COLO829 (cell line): Measurements from ENCODE around the gene SMC1A.
"Not testable (repeated sequence)": the region's sequence is repeated elsewhere in the genome, so short reads cannot be mapped to it uniquely, and the experiment has no call there.

Experiments
- DNase-seq: peaks from one replicate; pipeline ENCODE4 v3.0.0; 2012; ENCODE audit warnings: low spot score

Gene SMC1A

GRCh38 chrX:53421772-53422085, 725 bp downstream of the SMC1A start:
- DNase-seq = no peak

- no peak for DNase-seq
These were observed 1.3 kb downstream of the SMC1A start for GRCh38 chrX:53421125-53421524.

- not testable (repeated sequence) for DNase-seq
These were observed 2.1 kb downstream of the SMC1A start for GRCh38 chrX:53420351-53420750.

- no peak for DNase-seq
These were observed 10.0 kb downstream of the SMC1A start for GRCh38 chrX:53412446-53412845.

GRCh38 chrX:53403535-53403934, 18.9 kb downstream of the SMC1A start:
- DNase-seq = no peak

- no peak for DNase-seq
These were observed 24.2 kb downstream of the SMC1A start for GRCh38 chrX:53398216-53398615.

- DNase-seq = no peak
These were observed 26.7 kb downstream of the SMC1A start for GRCh38 chrX:53395605-53396298.

GRCh38 chrX:53383376-53384076, 38.9 kb downstream of the SMC1A start:
- DNase-seq = no peak

- DNase-seq = no peak
These were observed 42.7 kb downstream of the SMC1A start for GRCh38 chrX:53379747-53380146.

GRCh38 chrX:53379008-53379710, 43.3 kb downstream of the SMC1A start:
- DNase-seq = no peak

GRCh38 chrX:53377464-53377863, 45.0 kb downstream of the SMC1A start:
- DNase-seq = no peak

- no peak for DNase-seq
These were observed 45.6 kb downstream of the SMC1A start for GRCh38 chrX:53376888-53377287.

- DNase-seq = no peak
These were observed 47.5 kb downstream of the SMC1A start for GRCh38 chrX:53374923-53375322.

GRCh38 chrX:53374222-53374820, 48.1 kb downstream of the SMC1A start:
- DNase-seq = no peak

GRCh38 chrX:53373307-53373706, 49.1 kb downstream of the SMC1A start:
- DNase-seq = no peak

GRCh38 chrX:53366454-53366853, 56.0 kb downstream of the SMC1A start:
- not testable (repeated sequence) for DNase-seq

GRCh38 chrX:53362449-53362848, 60.0 kb downstream of the SMC1A start:
- DNase-seq = no peak

- DNase-seq = no peak
These were observed 64.5 kb downstream of the SMC1A start for GRCh38 chrX:53357799-53358530.

GRCh38 chrX:53356186-53356585, 66.3 kb downstream of the SMC1A start:
- DNase-seq = peak; percentile 63

- no peak for DNase-seq
These were observed 67.8 kb downstream of the SMC1A start for GRCh38 chrX:53354669-53355068.

- DNase-seq = no peak
These were observed 74.5 kb downstream of the SMC1A start for GRCh38 chrX:53347948-53348347.
